Liver (tissue), 9 donors: ENCODE data around the gene DOCK1. TPM values are rescaled to one million over a fixed set of nuclear protein-coding genes. Genes with fewer than 3 reads are reported as not detected.

Source experiments
- DNase-seq: peaks from one replicate; pipeline ENCODE4 v3.0.0-alpha.2; 2017; ENCODE audit warnings: low spot score
- H3K27ac ChIP-seq, 2 donors: one replicate each; pipeline ENCODE4 v1.7.0; 2013; ENCODE audit warnings: inconsistent platforms in 2 of 2, low read length in 2 of 2, control low read depth in 1 of 2, low read depth in 1 of 2, mild to moderate bottlenecking in 1 of 2
- H3K27me3 ChIP-seq, 4 donors: one replicate each; pipeline versions ENCODE4 v1.6.1 to v1.7.0; 2013; ENCODE audit warnings: low read length in 3 of 4, inconsistent platforms in 1 of 4, mild to moderate bottlenecking in 1 of 4, moderate library complexity in 1 of 4; ENCODE audit not compliant: control insufficient read depth in 4 of 4, insufficient read depth in 4 of 4
- H3K36me3 ChIP-seq, 4 donors: one replicate each; pipeline versions ENCODE4 v1.6.1 to v1.7.0; 2013; ENCODE audit warnings: low read length in 3 of 4, mild to moderate bottlenecking in 3 of 4, low read depth in 1 of 4, moderate library complexity in 1 of 4; ENCODE audit not compliant: control insufficient read depth in 4 of 4, insufficient read depth in 3 of 4
- H3K4me1 ChIP-seq, 4 donors: one replicate each; pipeline versions ENCODE4 v1.6.1 to v1.7.0; 2013; ENCODE audit warnings: low read length in 3 of 4, mild to moderate bottlenecking in 3 of 4, moderate library complexity in 1 of 4; ENCODE audit not compliant: control insufficient read depth in 4 of 4, insufficient read depth in 4 of 4
- H3K4me3 ChIP-seq, 3 donors: one replicate each; pipeline versions ENCODE4 v1.6.1 to v1.7.0; 2013; ENCODE audit warnings: low read length in 3 of 3, control low read depth in 1 of 3, low read depth in 1 of 3, mild to moderate bottlenecking in 1 of 3
- H3K9ac ChIP-seq, 2 donors: one replicate each; pipeline ENCODE4 v1.7.0; 2013; ENCODE audit warnings: low read length in 2 of 2, mild to moderate bottlenecking in 2 of 2, moderate library complexity in 2 of 2, control low read depth in 1 of 2, low read depth in 1 of 2
- H3K9me3 ChIP-seq, 4 donors: one replicate each; pipeline versions ENCODE4 v1.6.1 to v1.7.0; 2013; ENCODE audit warnings: low read length in 3 of 4; ENCODE audit not compliant: control insufficient read depth in 4 of 4
- ATF3 ChIP-seq: IDR thresholded peaks from 2 replicates; pipeline ENCODE4 v1.6.1; 2016; ENCODE audit warnings: antibody characterized with exemption
- CTCF ChIP-seq: fragments of 150-350 bp; IDR thresholded peaks from 2 replicates; pipeline ENCODE4 v1.5.1; 2017; ENCODE audit warnings: improper control_type of control experiment, low read depth, low read length; ENCODE audit not compliant: missing input control
- EGR1 ChIP-seq, 2 donors: IDR thresholded peaks; 2 replicates each; pipeline ENCODE4 v1.6.1; 2016 to 2018; ENCODE audit warnings: antibody characterized with exemption in 2 of 2, low read depth in 2 of 2
- FOXA1 ChIP-seq: IDR thresholded peaks from 2 replicates; pipeline ENCODE4 v1.6.1; 2016; ENCODE audit warnings: antibody characterized with exemption
- FOXA2 ChIP-seq: IDR thresholded peaks from 2 replicates; pipeline ENCODE4 v1.6.1; 2016; ENCODE audit warnings: antibody characterized with exemption
- GABPA ChIP-seq, 2 donors: IDR thresholded peaks in 1 of 2; conservative IDR thresholded peaks in 1 of 2; 2 replicates each; pipeline ENCODE4 v1.6.1; 2016; ENCODE audit warnings: antibody characterized with exemption in 2 of 2, mild to moderate bottlenecking in 1 of 2, moderate library complexity in 1 of 2
- HNF4A ChIP-seq, 2 donors: conservative IDR thresholded peaks; 2 replicates each; pipeline ENCODE4 v1.6.1; 2016; ENCODE audit warnings: antibody characterized with exemption in 2 of 2, mild to moderate bottlenecking in 2 of 2
- HNF4G ChIP-seq: IDR thresholded peaks from 2 replicates; pipeline ENCODE4 v1.6.1; 2016; ENCODE audit warnings: antibody characterized with exemption
- JUND ChIP-seq, 2 donors: IDR thresholded peaks; 2 replicates each; pipeline ENCODE4 v1.6.1; 2016; ENCODE audit warnings: antibody characterized with exemption in 2 of 2
- MAX ChIP-seq: IDR thresholded peaks from 2 replicates; pipeline ENCODE4 v1.6.1; 2016; ENCODE audit warnings: antibody characterized with exemption
- NR2F2 ChIP-seq: IDR thresholded peaks from 2 replicates; pipeline ENCODE4 v1.6.1; 2016; ENCODE audit warnings: antibody characterized with exemption
- RAD21 ChIP-seq, 2 donors: IDR thresholded peaks; 2 replicates each; pipeline ENCODE4 v1.6.1; 2016; ENCODE audit warnings: antibody characterized with exemption in 2 of 2, mild to moderate bottlenecking in 2 of 2
- REST ChIP-seq: IDR thresholded peaks from 2 replicates; pipeline ENCODE4 v1.6.1; 2016; ENCODE audit warnings: antibody characterized with exemption, mild to moderate bottlenecking
- RXRA ChIP-seq, 2 donors: IDR thresholded peaks; 2 replicates each; pipeline ENCODE4 v1.6.1; 2017 to 2018; ENCODE audit warnings: antibody characterized with exemption in 2 of 2, mild to moderate bottlenecking in 1 of 2
- SP1 ChIP-seq: IDR thresholded peaks from 2 replicates; pipeline ENCODE4 v1.6.1; 2018; ENCODE audit warnings: antibody characterized with exemption, mild to moderate bottlenecking
- TAF1 ChIP-seq: conservative IDR thresholded peaks from 2 replicates; pipeline ENCODE4 v1.6.1; 2016; ENCODE audit warnings: antibody characterized with exemption, mild to moderate bottlenecking
- YY1 ChIP-seq: IDR thresholded peaks from 2 replicates; pipeline ENCODE4 v1.6.1; 2016; ENCODE audit warnings: antibody characterized with exemption, mild to moderate bottlenecking
- ZBTB33 ChIP-seq: IDR thresholded peaks from 2 replicates; pipeline ENCODE4 v1.6.1; 2016; ENCODE audit warnings: antibody characterized with exemption
- WGBS: extraction: QIAGEN DNeasy Blood & Tissue Kit; methylation state at CpG from one replicate; pipeline ENCODE4 v1.1.7; 2013; 5-methylcytosine and 5-hydroxymethylcytosine counted together
- polyA plus RNA-seq, 2 donors: library from polyadenylated mRNA; stranded (reverse) in 1 of 2; unstranded in 1 of 2; fragments of 200-250 nt in 1 of 2; fragments of >200 nt in 1 of 2; fragmentation: Nextera tagmentation in 1 of 2; extraction: Ambion mirVana in 1 of 2; gene quantifications; one replicate each; pipeline versions ENCODE4 v1.2.1 to v1.2.3, GENCODE V29; 2013 to 2015
- total RNA-seq, 2 donors: library from RNA; depleted of rRNA; stranded (reverse); fragments of >200 nt; gene quantifications; one replicate each; pipeline ENCODE4 v1.2.3, GENCODE V29; 2014
- donor health status: healthy.
- donor health status: healthy.
- donor health status: healthy.
- donor health status: healthy.
- donor health status: healthy.

The DOCK1 gene
- total and polyA plus RNA-seq, 4 donors: 3.8 to 28.8 (median 9.1) TPM

GRCh38 chr10:127071126-127071525, 165.9 kb downstream of the DOCK1 start:
- no peaks in the 10 kb centered on the region for H3K4me1 ChIP-seq
- H3K27ac ChIP-seq: no peak overlapping the region
- H3K27me3 ChIP-seq: no peaks in the 10 kb centered on the region
- TF ChIP-seq TAF1 (no peak), FOXA2 (no peak), SP1 (no peak), MAX (no peak), RAD21 (IDR thresholded peaks at IDR 0.05) (no peak), JUND (IDR thresholded peaks at IDR 0.05) (no peak), NR2F2 (no peak), GABPA (IDR thresholded peaks at IDR 0.05 in 1 of 2, conservative IDR thresholded peaks at IDR 0.05 in 1 of 2) (no peak), FOXA1 (no peak), REST (no peak), HNF4A (conservative IDR thresholded peaks at IDR 0.05) (no peak), YY1 (no peak), ZBTB33 (no peak)
- H3K36me3 ChIP-seq: peaks cover 4 to 41% (median 12%) of the 10 kb centered on the region in 4 donors
- no peak overlapping the region for H3K4me3 ChIP-seq
- no peak for DNase-seq
- WGBS: 94% methylated on average over 2 of the region's 2 CpGs
- H3K9ac ChIP-seq: no peak overlapping the region
- no peaks in the 10 kb centered on the region for H3K9me3 ChIP-seq

GRCh38 chr10:127073666-127074065, 168.4 kb downstream of the DOCK1 start:
- WGBS: 95% methylated on average over 3 of the region's 3 CpGs
- no peak overlapping the region for H3K27ac ChIP-seq
- H3K4me3 ChIP-seq: no peak overlapping the region
- no peaks in the 10 kb centered on the region for H3K9me3 ChIP-seq
- no peak for DNase-seq
- H3K4me1 ChIP-seq: no peaks in the 10 kb centered on the region
- no peaks in the 10 kb centered on the region for H3K27me3 ChIP-seq
- peaks cover 4 to 33% (median 6%) of the 10 kb centered on the region in 4 donors for H3K36me3 ChIP-seq
- H3K9ac ChIP-seq: no peak overlapping the region
- TF ChIP-seq ZBTB33 (no peak), HNF4G (no peak), GABPA (IDR thresholded peaks at IDR 0.05 in 1 of 2, conservative IDR thresholded peaks at IDR 0.05 in 1 of 2) (no peak), RXRA (IDR thresholded peaks at IDR 0.05) (no peak), FOXA1 (no peak), CTCF (no peak), SP1 (no peak), NR2F2 (no peak), RAD21 (IDR thresholded peaks at IDR 0.05) (no peak), HNF4A (conservative IDR thresholded peaks at IDR 0.05) (no peak), MAX (no peak), JUND (IDR thresholded peaks at IDR 0.05) (no peak), EGR1 (IDR thresholded peaks at IDR 0.05; ENCODE audit: low read depth in 2 of 2) (no peak), FOXA2 (no peak), ATF3 (no peak), TAF1 (no peak)
